Endothelial cell of umbilical vein (primary cell): ENCODE data around the gene MIA. TPM values are rescaled to one million over a fixed set of nuclear protein-coding genes. Genes with fewer than 3 reads are reported as not detected.

ENCODE experiments used
- BruUV-seq: library from RNA; stranded (reverse); fragments of 400-500 nt; replicated peaks from 2 replicates; lab custom pipeline; 2021; lab: Mats Ljungman, UMichigan
- CTCF ChIA-PET: fragments of 300-600, 350-600 bp; sonication (Branson Sonifier 250); formaldehyde crosslinking; loops from one replicate; lab custom pipeline; 2021; ENCODE audit warnings: antibody characterized with exemption, inconsistent platforms; lab: Charles Lee
- POLR2A ChIA-PET: fragments of 300-600, 350-600 bp; sonication (Branson Sonifier 250); formaldehyde crosslinking; loops from one replicate; lab custom pipeline; 2021; ENCODE audit warnings: antibody characterized with exemption, inconsistent platforms; lab: Charles Lee
- DNase-seq: peaks from one replicate; pipeline ENCODE4 v3.0.0-alpha.2; 2011; ENCODE audit warnings: low read depth, low spot score
- FAIRE-seq: peaks from 2 replicates; lab custom pipeline; 2011; peaks lifted over from hg19 to GRCh38; lab: Jason Lieb, UNC
- H2AFZ ChIP-seq: 2 replicates; pipeline ENCODE4 v1.6.0; 2012; ENCODE audit warnings: low read depth, low read length, control low read depth, inconsistent platforms
- H3K27ac ChIP-seq: 2 replicates; pipeline ENCODE4 v1.5.1; 2011; ENCODE audit warnings: low read depth, mild to moderate bottlenecking, control low read depth, low read length, moderate library complexity; ENCODE audit not compliant: insufficient read depth
- H3K27me3 ChIP-seq, 2 experiments: 2 replicates each; pipeline versions ENCODE4 v1.6.0 to v1.6.1; 2011; ENCODE audit warnings: low read length in 2 of 2, mixed read lengths in 1 of 2; ENCODE audit not compliant: control insufficient read depth in 2 of 2, insufficient read depth in 2 of 2
- H3K36me3 ChIP-seq, 2 experiments: 2 replicates in 1 of 2; 3 replicates in 1 of 2; pipeline ENCODE4 v1.5.1; 2011; ENCODE audit warnings: low read length in 2 of 2, mild to moderate bottlenecking in 1 of 2, moderate library complexity in 1 of 2; ENCODE audit not compliant: control insufficient read depth in 2 of 2, insufficient read depth in 2 of 2; ENCODE audit errors: extremely low read depth in 1 of 2
- H3K4me1 ChIP-seq: 3 replicates; pipeline ENCODE4 v1.5.1; 2011; ENCODE audit warnings: mild to moderate bottlenecking, low read length; ENCODE audit not compliant: control insufficient read depth, insufficient read depth; ENCODE audit errors: extremely low read depth
- H3K4me2 ChIP-seq: 2 replicates; pipeline ENCODE4 v1.6.1; 2011; ENCODE audit warnings: low read length, control low read depth, mixed read lengths; ENCODE audit not compliant: insufficient read depth
- H3K4me3 ChIP-seq, 3 experiments: fragments of 200-600 bp in 1 of 3; sonication (generic), shearing (Covaris generic) in 1 of 3; replicated peaks in 1 of 3; 2 replicates each; pipeline ENCODE4 v1.5.1; 2011 to 2016; ENCODE audit warnings: control low read depth in 3 of 3, low read length in 3 of 3, mild to moderate bottlenecking in 2 of 3, inconsistent platforms in 1 of 3, low read depth in 1 of 3, moderate library complexity in 1 of 3; ENCODE audit not compliant: insufficient read depth in 1 of 3
- H3K79me2 ChIP-seq: 2 replicates; pipeline ENCODE4 v1.6.0; 2012; ENCODE audit warnings: low read length, inconsistent platforms; ENCODE audit not compliant: control insufficient read depth, insufficient read depth
- H3K9ac ChIP-seq: replicated peaks from 2 replicates; pipeline ENCODE3; 2011; ENCODE audit warnings: low read length, control low read depth; ENCODE audit not compliant: insufficient read depth; ENCODE audit errors: extremely low read depth
- H3K9me1 ChIP-seq: replicated peaks from 3 replicates; pipeline ENCODE4 v1.6.0; 2011; ENCODE audit warnings: mild to moderate bottlenecking, low read length; ENCODE audit not compliant: control insufficient read depth, insufficient read depth; ENCODE audit errors: extremely low read depth
- H3K9me3 ChIP-seq: replicated peaks from 2 replicates; pipeline ENCODE4 v1.5.1; 2012; ENCODE audit warnings: low read length, inconsistent platforms; ENCODE audit not compliant: control insufficient read depth, insufficient read depth
- H4K20me1 ChIP-seq: replicated peaks from 2 replicates; pipeline ENCODE3; 2011; ENCODE audit warnings: mild to moderate bottlenecking, low read length; ENCODE audit not compliant: control insufficient read depth, insufficient read depth; ENCODE audit errors: extremely low read depth
- FOS ChIP-seq: IDR thresholded peaks from 2 replicates; pipeline ENCODE4 v1.6.1; 2011; ENCODE audit warnings: mild to moderate bottlenecking, low read length, moderate library complexity, borderline replicate concordance; ENCODE audit not compliant: insufficient read depth
- GATA2 ChIP-seq: IDR thresholded peaks from 2 replicates; pipeline ENCODE4 v1.7.0; 2011; ENCODE audit warnings: low read depth, mild to moderate bottlenecking, moderate library complexity, mixed read lengths, low read length; ENCODE audit not compliant: insufficient read length, insufficient read depth
- JUN ChIP-seq: IDR thresholded peaks from 2 replicates; pipeline ENCODE4 v1.6.1; 2011; ENCODE audit warnings: borderline replicate concordance, low read depth; ENCODE audit not compliant: insufficient read length, insufficient read depth
- MAX ChIP-seq: IDR thresholded peaks from 2 replicates; pipeline ENCODE4 v1.6.1; 2011; ENCODE audit not compliant: insufficient read depth, insufficient read length
- MYC ChIP-seq: IDR thresholded peaks from one replicate; pipeline ENCODE4 v1.6.1; 2011; ENCODE audit warnings: mild to moderate bottlenecking, low read depth, low read length
- POLR2A ChIP-seq: IDR thresholded peaks from 2 replicates; pipeline ENCODE4 v1.6.1; 2012; ENCODE audit warnings: low read depth, mild to moderate bottlenecking, control low read depth, low read length
- dilution Hi-C: fragments of 300-500 bp; cut with MboI; formaldehyde crosslinking; loops from one replicate; pipeline ENCODE4 v1.15.0; 2019; ENCODE audit warnings: low sequenced_read_pairs; ENCODE audit not compliant: extremely low pct_ligation_motif_present
- intact Hi-C: fragments of 100-400 bp; cut with micrococcal nuclease; formaldehyde crosslinking; loops from one replicate; pipeline ENCODE4 v1.10.0; 2022
- polyA plus RNA-seq, 4 experiments: library from polyadenylated mRNA; depleted of rRNA in 3 of 4; stranded (reverse) in 3 of 4; unstranded in 1 of 4; fragments of >200 nt; gene quantifications; 2 replicates each; pipeline versions ENCODE4 v1.2.1 to v1.2.3, GENCODE V29; 2011 to 2012; ENCODE audit warnings: missing spikeins in 1 of 4
- total RNA-seq: library from RNA; stranded (reverse); gene quantifications from 2 replicates; pipeline ENCODE4 v1.2.3, GENCODE V29; 2021

Gene MIA
- total and polyA plus RNA-seq, 2 donors (not counting 3 experiments of a cell fraction or from before 2014, with no cell fraction given): 0.32 TPM; not detected in 1

- no peaks in the 10 kb centered on the region for H3K9me1 ChIP-seq
- DNase-seq: no peak
- CTCF ChIA-PET: no interaction called here
- H3K9me3 ChIP-seq: no peaks in the 10 kb centered on the region
- intact Hi-C loops: no loop called here
- no peak for TF ChIP-seq GATA2
- no peak for TF ChIP-seq JUN
- TF ChIP-seq MAX: no peak
- no TSS peak for BruUV-seq
- H3K36me3 ChIP-seq: peaks cover 29 to 59% of the 10 kb centered on the region in 2 experiments
- peaks cover 22% of the 10 kb centered on the region for H3K79me2 ChIP-seq
- no peak overlapping the region for H2AFZ ChIP-seq
- H4K20me1 ChIP-seq: no peaks in the 10 kb centered on the region
- dilution Hi-C loops: no loop called here
- H3K4me2 ChIP-seq: no peak overlapping the region
- H3K27me3 ChIP-seq: no peaks in the 10 kb centered on the region
- H3K27ac ChIP-seq: no peak overlapping the region
- H3K4me1 ChIP-seq: peaks cover 18% of the 10 kb centered on the region
- POLR2A ChIA-PET: no interaction called here
- FAIRE-seq: no peak
- no peak overlapping the region for H3K9ac ChIP-seq
- no peak overlapping the region for H3K4me3 ChIP-seq
Measured at GRCh38 chr19:40762754-40763470, 12.4 kb upstream of the MIA start.

- Histone ChIP-seq H3K27ac (no peak overlapping the region), H3K9me3 (no peaks in the 10 kb centered on the region), H3K4me1 (peaks cover 18% of the 10 kb centered on the region), H3K36me3 (peaks cover 25 to 54% of the 10 kb centered on the region in 2 experiments), H3K4me2 (no peak overlapping the region), H3K9ac (no peak overlapping the region), H3K79me2 (peaks cover 17% of the 10 kb centered on the region), H2AFZ (no peak overlapping the region), H3K9me1 (no peaks in the 10 kb centered on the region), H4K20me1 (no peaks in the 10 kb centered on the region), H3K27me3 (no peaks in the 10 kb centered on the region), H3K4me3 (no peak overlapping the region)
- dilution Hi-C loops (no loop called here), intact Hi-C loops (no loop called here)
- CTCF ChIA-PET: no interaction called here
- TF ChIP-seq MYC: no peak
- TF ChIP-seq FOS: no peak
- TF ChIP-seq POLR2A: no peak
- no TSS peak for BruUV-seq
- POLR2A ChIA-PET: no interaction called here
- FAIRE-seq (no peak), DNase-seq (no peak)
Measured at GRCh38 chr19:40763526-40763925, 11.8 kb upstream of the MIA start.
